ENCODE data around the gene AP2S1.
"Not testable (repeated sequence)": the region's sequence is repeated elsewhere in the genome, so short reads cannot be mapped to it uniquely, and the experiment has no call there.

The AP2S1 gene

DNA sequence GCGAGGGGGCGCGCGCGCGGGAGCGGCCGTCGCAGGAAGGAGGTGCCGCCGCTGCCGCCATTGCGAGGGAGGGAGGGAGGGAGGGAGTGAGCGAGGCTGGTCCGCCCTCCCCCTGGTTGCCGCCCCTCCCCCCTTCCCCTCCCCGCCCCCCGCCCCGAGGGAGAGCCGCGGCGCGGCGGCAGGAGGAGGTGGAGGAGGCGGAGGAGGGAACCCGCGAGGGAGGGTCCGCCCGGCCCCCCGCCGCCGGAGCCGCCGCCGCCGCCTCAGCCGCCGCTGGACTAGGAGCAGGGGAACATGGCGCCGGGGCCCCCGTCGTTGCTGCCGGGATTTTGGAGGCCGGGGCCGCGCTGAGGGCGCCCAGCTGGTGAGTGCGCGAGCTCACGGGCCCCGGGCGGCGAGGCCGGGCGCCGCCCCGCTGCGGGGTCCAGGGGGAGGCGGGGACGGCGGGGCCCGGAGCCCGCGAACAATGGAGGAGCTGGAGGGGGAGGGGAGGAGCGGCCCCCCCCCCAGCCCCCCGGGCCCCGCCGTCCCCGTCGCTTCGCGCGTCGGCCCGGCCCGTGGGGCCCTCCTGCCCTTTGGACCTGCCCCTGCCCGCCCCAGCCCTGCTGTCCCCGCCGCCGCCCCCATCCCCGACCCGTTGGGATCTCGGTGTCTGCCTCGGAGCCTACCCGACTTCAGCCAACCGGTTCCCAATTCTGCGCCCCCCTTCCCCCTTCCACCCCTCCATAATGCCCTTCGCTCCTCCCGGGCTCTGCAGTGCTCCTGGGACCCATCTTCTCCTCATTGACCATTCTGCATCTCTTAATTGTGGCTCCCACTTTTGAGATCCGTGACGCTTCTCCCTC, 10.4 kb upstream of the AP2S1 start, which contains the start of gene ARHGAP35:
TSS of gene ARHGAP35 (plus strand) at position 152 of the 845 bp plus-strand sequence. CDS start 57,679 bp downstream, outside the sequence.
- peak within 1 kb of the TSS; percentile 67 for H3K4me3 ChIP-seq (ENCODE audit: low read depth, low read length)
- no peak for DNase-seq (ENCODE audit: low read depth)
- TF ChIP-seq, protein P1, sequence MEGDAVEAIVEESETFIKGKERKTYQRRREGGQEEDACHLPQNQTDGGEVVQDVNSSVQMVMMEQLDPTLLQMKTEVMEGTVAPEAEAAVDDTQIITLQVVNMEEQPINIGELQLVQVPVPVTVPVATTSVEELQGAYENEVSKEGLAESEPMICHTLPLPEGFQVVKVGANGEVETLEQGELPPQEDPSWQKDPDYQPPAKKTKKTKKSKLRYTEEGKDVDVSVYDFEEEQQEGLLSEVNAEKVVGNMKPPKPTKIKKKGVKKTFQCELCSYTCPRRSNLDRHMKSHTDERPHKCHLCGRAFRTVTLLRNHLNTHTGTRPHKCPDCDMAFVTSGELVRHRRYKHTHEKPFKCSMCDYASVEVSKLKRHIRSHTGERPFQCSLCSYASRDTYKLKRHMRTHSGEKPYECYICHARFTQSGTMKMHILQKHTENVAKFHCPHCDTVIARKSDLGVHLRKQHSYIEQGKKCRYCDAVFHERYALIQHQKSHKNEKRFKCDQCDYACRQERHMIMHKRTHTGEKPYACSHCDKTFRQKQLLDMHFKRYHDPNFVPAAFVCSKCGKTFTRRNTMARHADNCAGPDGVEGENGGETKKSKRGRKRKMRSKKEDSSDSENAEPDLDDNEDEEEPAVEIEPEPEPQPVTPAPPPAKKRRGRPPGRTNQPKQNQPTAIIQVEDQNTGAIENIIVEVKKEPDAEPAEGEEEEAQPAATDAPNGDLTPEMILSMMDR (IDR thresholded peaks at IDR 0.05; ENCODE audit: low read depth, low read length, missing control alignments) = no peak
- in situ Hi-C loops (cut with HindIII; ENCODE audit: low sequenced_read_pairs) = no loop called here

- H3K4me3 ChIP-seq (ENCODE audit: low read depth, low read length) = peak overlapping the region; percentile 67
- TF ChIP-seq, protein P1 (IDR thresholded peaks at IDR 0.05; ENCODE audit: low read depth, low read length, missing control alignments) = no peak
- in situ Hi-C loops (cut with HindIII; ENCODE audit: low sequenced_read_pairs) = no loop called here
- DNase-seq (ENCODE audit: low read depth) = peak; percentile 97
These were observed 9.6 kb upstream of the AP2S1 start for GRCh38 chr19:46860125-46860845.

- no peak for DNase-seq (ENCODE audit: low read depth)
These were observed 9.0 kb upstream of the AP2S1 start for GRCh38 chr19:46859637-46860124.

DNA sequence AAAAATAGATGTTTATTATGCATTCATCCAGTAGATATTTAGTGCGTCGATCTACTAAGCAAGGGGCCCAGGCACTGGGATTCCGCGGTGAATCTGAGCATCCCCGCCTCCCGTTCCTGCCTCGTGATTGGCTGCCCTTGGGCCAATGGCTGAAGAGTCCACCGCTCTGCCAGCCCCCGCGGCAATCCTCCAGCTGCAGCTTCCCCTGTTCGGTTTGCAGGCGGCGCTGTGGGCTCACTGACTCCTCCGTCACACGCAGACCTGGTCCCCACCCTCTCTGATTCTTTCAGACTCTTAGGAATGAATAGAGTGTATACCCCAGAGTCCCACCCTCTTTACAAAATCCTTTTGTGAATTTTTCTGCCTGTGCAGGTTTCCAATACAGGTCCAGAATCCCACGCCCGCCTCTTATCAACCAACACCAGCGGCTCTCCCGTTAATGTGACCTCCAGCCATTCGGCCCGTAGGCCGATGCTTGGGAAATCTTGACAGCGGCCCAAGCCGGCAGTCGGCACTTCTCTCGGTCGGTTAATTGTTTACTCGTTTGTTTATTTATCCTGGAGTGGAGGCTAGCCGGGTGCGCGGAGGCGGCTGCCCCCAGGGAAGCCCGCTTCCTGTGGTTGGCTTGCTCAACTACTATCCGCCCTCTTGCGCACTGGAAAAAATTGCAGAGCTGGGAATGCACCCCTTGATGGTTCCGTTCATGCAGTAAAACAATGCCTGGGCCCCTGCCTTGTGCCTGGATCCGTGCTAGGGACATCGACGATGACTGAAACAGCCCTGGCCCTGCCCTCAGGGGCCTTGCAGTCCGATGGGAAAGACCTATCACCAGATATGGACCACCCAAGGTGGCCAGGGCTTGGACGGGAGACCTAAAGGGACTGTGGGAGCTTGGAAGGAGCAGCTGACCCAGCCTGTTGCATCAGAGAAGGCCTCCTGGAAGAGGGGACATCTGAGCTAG, 5.7 kb upstream of the AP2S1 start:
- peak overlapping the region; percentile 32 for H3K4me3 ChIP-seq (ENCODE audit: low read depth, low read length)
- TF ChIP-seq, protein P1 (IDR thresholded peaks at IDR 0.05; ENCODE audit: low read depth, low read length, missing control alignments) = peak; percentile 90
- peak; percentile 90 for DNase-seq (ENCODE audit: low read depth)
- in situ Hi-C loops (cut with HindIII; ENCODE audit: low sequenced_read_pairs) = no loop called here

More at GRCh38 chr19:46859637-46860124, 9.0 kb upstream of the AP2S1 start:
- TF ChIP-seq, protein P1 (IDR thresholded peaks at IDR 0.05; ENCODE audit: low read depth, low read length, missing control alignments) = no peak
- H3K4me3 ChIP-seq (ENCODE audit: low read depth, low read length) = peak overlapping the region; percentile 67
- in situ Hi-C loops (cut with HindIII; ENCODE audit: low sequenced_read_pairs) = no loop called here

- in situ Hi-C loops (cut with HindIII; ENCODE audit: low sequenced_read_pairs); DNase-seq (ENCODE audit: low read depth); H3K4me3 ChIP-seq (ENCODE audit: low read depth, low read length): not testable (repeated sequence)
These were observed 4.1 kb upstream of the AP2S1 start for GRCh38 chr19:46854698-46855097.

GRCh38 chr19:46852830-46853229, 2.2 kb upstream of the AP2S1 start:
- no peak for DNase-seq (ENCODE audit: low read depth)
- TF ChIP-seq, protein P1 (IDR thresholded peaks at IDR 0.05; ENCODE audit: low read depth, low read length, missing control alignments) = no peak
- in situ Hi-C loops (cut with HindIII; ENCODE audit: low sequenced_read_pairs) = no loop called here
- no peak overlapping the region for H3K4me3 ChIP-seq (ENCODE audit: low read depth, low read length)
